Neural progenitor cell (in vitro differentiated cells): Measurements from ENCODE around the gene PLAAT2. TPM values are rescaled to one million over a fixed set of nuclear protein-coding genes. Genes with fewer than 3 reads are reported as not detected.
A peak's percentile ranks its signal among the peaks of the same experiment; 100 is the strongest.
"Not testable (repeated sequence)": the region's sequence is repeated elsewhere in the genome, so short reads cannot be mapped to it uniquely, and the experiment has no call there.

ENCODE experiments used
- DNase-seq: peaks from one replicate; pipeline ENCODE4 v3.0.0-alpha.2; 2016; ENCODE audit warnings: low spot score
- H2AFZ ChIP-seq: fragments of 200-600 bp; sonication (generic); replicated peaks from 2 replicates; pipeline ENCODE4 v1.6.1; 2016; ENCODE audit warnings: antibody characterized with exemption
- H3F3A ChIP-seq: fragments of 200-600 bp; sonication (generic); 2 replicates; pipeline ENCODE4 v1.6.1; 2016; ENCODE audit warnings: antibody characterized with exemption, low read depth
- H3K27ac ChIP-seq: fragments of 200-600 bp; sonication (generic); 2 replicates; pipeline ENCODE4 v1.5.1; 2016; ENCODE audit warnings: mild to moderate bottlenecking
- H3K27me3 ChIP-seq: fragments of 200-600 bp; sonication (generic); 2 replicates; pipeline ENCODE4 v1.6.1; 2016; ENCODE audit warnings: mild to moderate bottlenecking, moderate library complexity
- H3K36me3 ChIP-seq: fragments of 200-600 bp; sonication (generic); 2 replicates; pipeline ENCODE4 v1.5.1; 2016
- H3K4me1 ChIP-seq: fragments of 200-600 bp; sonication (generic); 2 replicates; pipeline ENCODE4 v1.6.1; 2016; ENCODE audit warnings: mixed run types
- H3K4me2 ChIP-seq: fragments of 200-600 bp; sonication (generic); 2 replicates; pipeline ENCODE4 v1.6.1; 2016
- H3K4me3 ChIP-seq: fragments of 200-600 bp; sonication (generic); 2 replicates; pipeline ENCODE4 v1.5.1; 2016
- H3K79me2 ChIP-seq: fragments of 200-600 bp; sonication (generic); 2 replicates; pipeline ENCODE4 v1.6.1; 2016; ENCODE audit warnings: low read depth
- H3K9ac ChIP-seq: fragments of 200-600 bp; sonication (generic); 2 replicates; pipeline ENCODE4 v1.6.1; 2016
- H3K9me3 ChIP-seq: fragments of 200-600 bp; sonication (generic); 2 replicates; pipeline ENCODE4 v1.5.1; 2016; ENCODE audit warnings: low read depth
- H4K20me1 ChIP-seq: fragments of 200-600 bp; sonication (generic); 2 replicates; pipeline ENCODE4 v1.6.1; 2016; ENCODE audit warnings: low read depth
- H3K27ac Mint-ChIP-seq: 3 replicates; pipeline ENCODE4 v1.8.0; 2021; ENCODE audit warnings: mixed read lengths
- H3K27me3 Mint-ChIP-seq: 2 replicates; pipeline ENCODE4 v1.8.0; 2022; ENCODE audit warnings: low read depth, mild to moderate bottlenecking, inconsistent platforms, moderate library complexity, mixed read lengths; ENCODE audit not compliant: insufficient read depth
- H3K36me3 Mint-ChIP-seq: 3 replicates; pipeline ENCODE4 v1.8.0; 2021; ENCODE audit warnings: mixed read lengths
- H3K4me1 Mint-ChIP-seq: 3 replicates; pipeline ENCODE4 v1.8.0; 2021; ENCODE audit warnings: mixed read lengths
- H3K4me3 Mint-ChIP-seq: 3 replicates; pipeline ENCODE4 v1.8.0; 2021; ENCODE audit warnings: mild to moderate bottlenecking, moderate library complexity, mixed read lengths
- H3K9me3 Mint-ChIP-seq: 3 replicates; pipeline ENCODE4 v1.8.0; 2020; ENCODE audit warnings: mixed read lengths
- CTCF ChIP-seq: fragments of 200-600 bp; sonication (generic); IDR thresholded peaks from 2 replicates; pipeline ENCODE4 v1.5.1; 2017; ENCODE audit warnings: antibody characterized with exemption, mild to moderate bottlenecking
- EZH2 ChIP-seq: fragments of 200-600 bp; sonication (generic); IDR thresholded peaks from 2 replicates; pipeline ENCODE4 v1.6.1; 2017; ENCODE audit warnings: antibody characterized with exemption, mild to moderate bottlenecking, moderate library complexity
- EZH2phosphoT487 ChIP-seq: fragments of 200-600 bp; sonication (generic); IDR thresholded peaks from 2 replicates; pipeline ENCODE4 v1.6.1; 2017; ENCODE audit warnings: antibody characterized with exemption
- total RNA-seq: library from RNA; depleted of rRNA; stranded (reverse); fragments of >200 nt; gene quantifications from 2 replicates; pipeline ENCODE4 v1.2.3, GENCODE V29; 2015; ENCODE audit warnings: low replicate concordance

The PLAAT2 gene
- total RNA-seq, 1 donor from 2014 or later, result not detected

GRCh38 chr11:63543711-63544110 is 19.5 kb downstream of the PLAAT2 start:
- H3K4me3 Mint-ChIP-seq, result no peak overlapping the region
- no peaks in the 10 kb centered on the region for H3K4me1 Mint-ChIP-seq

GRCh38 chr11:63542506-63542905 is 20.7 kb downstream of the PLAAT2 start:
- H3K27ac Mint-ChIP-seq, H3K27me3 Mint-ChIP-seq, H3K9ac ChIP-seq, H4K20me1 ChIP-seq, DNase-seq, H3K79me2 ChIP-seq, H3K9me3 ChIP-seq, H3K4me1 Mint-ChIP-seq, H3K4me3 Mint-ChIP-seq, H3K27ac ChIP-seq, H3K36me3 ChIP-seq, H3K9me3 Mint-ChIP-seq, H2AFZ ChIP-seq, H3K27me3 ChIP-seq, H3F3A ChIP-seq, H3K4me3 ChIP-seq, H3K4me2 ChIP-seq, H3K36me3 Mint-ChIP-seq, H3K4me1 ChIP-seq: not testable (repeated sequence)

More at GRCh38 chr11:63543711-63544110, 19.5 kb downstream of the PLAAT2 start:
- H3K36me3 ChIP-seq, result no peaks in the 10 kb centered on the region
- H3K9me3 ChIP-seq, result no peaks in the 10 kb centered on the region
- no peak overlapping the region for H3K9ac ChIP-seq
- no peak for DNase-seq
- TF ChIP-seq EZH2phosphoT487 (no peak), CTCF (no peak), EZH2 (no peak)
- no peak overlapping the region for H3K4me3 ChIP-seq
- H4K20me1 ChIP-seq, result no peaks in the 10 kb centered on the region
- H3F3A ChIP-seq, result no peaks in the 10 kb centered on the region
- Mint-ChIP-seq H3K27me3 (peaks cover 3% of the 10 kb centered on the region), H3K27ac (no peak overlapping the region), H3K36me3 (no peaks in the 10 kb centered on the region), H3K9me3 (no peaks in the 10 kb centered on the region)
- H3K27me3 ChIP-seq, result no peaks in the 10 kb centered on the region
- no peak overlapping the region for H2AFZ ChIP-seq
- H3K4me2 ChIP-seq, result no peak overlapping the region
- H3K79me2 ChIP-seq, result no peaks in the 10 kb centered on the region
- no peak overlapping the region for H3K27ac ChIP-seq
- no peaks in the 10 kb centered on the region for H3K4me1 ChIP-seq

- H3K4me1 ChIP-seq, result peaks cover 24% of the 10 kb centered on the region
- Mint-ChIP-seq H3K4me1 (peaks cover 22% of the 10 kb centered on the region), H3K27me3 (peaks cover 2% of the 10 kb centered on the region), H3K27ac (peak overlapping the region; percentile 88), H3K4me3 (no peak overlapping the region), H3K36me3 (no peaks in the 10 kb centered on the region), H3K9me3 (no peaks in the 10 kb centered on the region)
- no peaks in the 10 kb centered on the region for H3K27me3 ChIP-seq
- H2AFZ ChIP-seq, result peak overlapping the region; percentile 57
- H3K9ac ChIP-seq, result no peak overlapping the region
- no peaks in the 10 kb centered on the region for H3K79me2 ChIP-seq
- peaks cover 14% of the 10 kb centered on the region for H3F3A ChIP-seq
- H4K20me1 ChIP-seq, result no peaks in the 10 kb centered on the region
- TF ChIP-seq EZH2 (no peak), CTCF (no peak), EZH2phosphoT487 (no peak)
- no peak overlapping the region for H3K4me3 ChIP-seq
- no peak for DNase-seq
- no peaks in the 10 kb centered on the region for H3K9me3 ChIP-seq
- H3K4me2 ChIP-seq, result no peak overlapping the region
- H3K27ac ChIP-seq, result no peak overlapping the region
- H3K36me3 ChIP-seq, result no peaks in the 10 kb centered on the region
Measured at GRCh38 chr11:63537293-63538101, 25.7 kb downstream of the PLAAT2 start.

- H3K27me3 Mint-ChIP-seq, result peaks cover 2% of the 10 kb centered on the region
- H3K36me3 Mint-ChIP-seq, result no peaks in the 10 kb centered on the region
- Histone ChIP-seq H3F3A (peaks cover 21% of the 10 kb centered on the region), H3K4me2 (no peak within 1 kb of the TSS), H3K4me1 (peaks cover 28% of the 10 kb centered on the region), H3K79me2 (no peaks in the 10 kb centered on the region), H2AFZ (peak within 1 kb of the TSS; percentile 57), H3K4me3 (no peak within 1 kb of the TSS), H3K9ac (no peak within 1 kb of the TSS), H3K9me3 (no peaks in the 10 kb centered on the region), H3K36me3 (no peaks in the 10 kb centered on the region), H3K27ac (no peak within 1 kb of the TSS), H4K20me1 (no peaks in the 10 kb centered on the region), H3K27me3 (no peaks in the 10 kb centered on the region)
- no peak within 1 kb of the TSS for H3K4me3 Mint-ChIP-seq
- H3K4me1 Mint-ChIP-seq, result peaks cover 26% of the 10 kb centered on the region
- no peaks in the 10 kb centered on the region for H3K9me3 Mint-ChIP-seq
- TF ChIP-seq CTCF (no peak), EZH2 (no peak), EZH2phosphoT487 (no peak)
- DNase-seq, result no peak
- H3K27ac Mint-ChIP-seq, result peak within 1 kb of the TSS; percentile 88
Measured at GRCh38 chr11:63536669-63537292, 26.4 kb downstream of the PLAAT2 start, which contains the start of gene PLAAT4. Gene PLAAT4 (plus strand): TSS chr11:63536808. CDS start chr11:63536869, 61 bp downstream.
